KMS-11 (cell line): Measurements from ENCODE around the gene ICAM1.

Source experiments
- H2AFZ ChIP-seq: fragments of 200-600 bp; sonication (generic); 2 replicates; pipeline ENCODE4 v1.6.1; 2016; ENCODE audit warnings: antibody characterized with exemption, mixed run types, low read depth
- H3K27ac ChIP-seq: fragments of 200-600 bp; sonication (generic); 2 replicates; pipeline ENCODE4 v1.6.1; 2016; ENCODE audit warnings: mild to moderate bottlenecking, mixed run types
- H3K27me3 ChIP-seq: fragments of 200-600 bp; sonication (generic); 2 replicates; pipeline ENCODE4 v1.6.1; 2017; ENCODE audit warnings: mild to moderate bottlenecking, low read depth, mixed run types, moderate library complexity; ENCODE audit not compliant: insufficient read depth
- H3K36me3 ChIP-seq: fragments of 200-600 bp; sonication (generic); 2 replicates; pipeline ENCODE4 v1.6.1; 2017; ENCODE audit warnings: mild to moderate bottlenecking, mixed run types; ENCODE audit not compliant: insufficient read depth
- H3K4me1 ChIP-seq: fragments of 200-600 bp; sonication (generic); 2 replicates; pipeline ENCODE4 v1.6.1; 2016; ENCODE audit warnings: mild to moderate bottlenecking, low read depth, mixed run types; ENCODE audit not compliant: poor library complexity, severe bottlenecking
- H3K4me2 ChIP-seq: fragments of 200-600 bp; sonication (generic); 2 replicates; pipeline ENCODE4 v1.7.0; 2016; ENCODE audit warnings: mild to moderate bottlenecking, mixed run types
- H3K4me3 ChIP-seq: fragments of 200-600 bp; sonication (generic); IDR thresholded peaks from 2 replicates; pipeline ENCODE4 v1.6.1; 2017; ENCODE audit warnings: low read depth, low read length, mixed read lengths; ENCODE audit not compliant: insufficient read depth
- H3K79me2 ChIP-seq: fragments of 200-600 bp; sonication (generic); 2 replicates; pipeline ENCODE4 v1.6.1; 2016; ENCODE audit warnings: low read depth, mixed run types; ENCODE audit not compliant: insufficient read depth
- H3K9ac ChIP-seq: fragments of 200-600 bp; sonication (generic); 2 replicates; pipeline ENCODE4 v1.6.1; 2016; ENCODE audit warnings: mild to moderate bottlenecking, mixed run types
- H4K20me1 ChIP-seq: fragments of 200-600 bp; sonication (generic); 2 replicates; pipeline ENCODE4 v1.6.1; 2016; ENCODE audit warnings: mild to moderate bottlenecking, mixed run types; ENCODE audit not compliant: insufficient read depth
- CTCF ChIP-seq: fragments of 200-600 bp; sonication (generic); conservative IDR thresholded peaks from 2 replicates; pipeline ENCODE4 v1.6.1; 2017; ENCODE audit warnings: low read depth, mild to moderate bottlenecking, antibody characterized with exemption, low read length, moderate library complexity, mixed read lengths

The ICAM1 gene

GRCh38 chr19:10334588-10335351, 63.9 kb downstream of the ICAM1 start:
- peaks cover 26% of the 10 kb centered on the region for H3K79me2 ChIP-seq
- H4K20me1 ChIP-seq: no peaks in the 10 kb centered on the region
- no peaks in the 10 kb centered on the region; the same call in 1 of the 2 replicates for H3K36me3 ChIP-seq
- no peak for TF ChIP-seq CTCF
- peak overlapping the region; percentile 58; the same call in 1 of the 2 replicates for H3K4me2 ChIP-seq
- H3K9ac ChIP-seq: no peak overlapping the region
- H3K27me3 ChIP-seq: no peaks in the 10 kb centered on the region
- H3K27ac ChIP-seq: no peak overlapping the region
- H3K4me1 ChIP-seq: peaks cover 16% of the 10 kb centered on the region
- H3K4me3 ChIP-seq: no peak overlapping the region
- no peak overlapping the region for H2AFZ ChIP-seq

- Histone ChIP-seq H3K9ac (no peak overlapping the region), H3K36me3 (no peaks in the 10 kb centered on the region; the same call in 1 of the 2 replicates), H3K4me2 (no peak overlapping the region), H2AFZ (no peak overlapping the region), H3K27me3 (no peaks in the 10 kb centered on the region), H3K4me3 (no peak overlapping the region), H3K79me2 (peaks cover 22% of the 10 kb centered on the region), H3K4me1 (peaks cover 16% of the 10 kb centered on the region), H4K20me1 (no peaks in the 10 kb centered on the region), H3K27ac (no peak overlapping the region)
- TF ChIP-seq CTCF: no peak
Observed at GRCh38 chr19:10335352-10335985, 64.5 kb downstream of the ICAM1 start.
